ENCODE data around the gene CBX5. TPM values are rescaled to one million over a fixed set of nuclear protein-coding genes. Genes with fewer than 3 reads are reported as not detected.

Gene CBX5
- total and polyA plus RNA-seq, 10 donors: 6.5 to 60.3 (median 43.6) TPM

- Histone ChIP-seq H3K36me3 (no peaks in the 10 kb centered on the region), H3K4me3 (peak overlapping the region in 7 of 8 donors; percentile 17 to 63 (median 26)), H3K27ac (peak overlapping the region in 5 of 8 donors; percentile 15 to 71 (median 38)), H3K27me3 (replicated peaks in 1 of 7) (peaks cover 0 to 82% (median 22%) of the 10 kb centered on the region in 7 donors), H3K9me3 (no peaks in the 10 kb centered on the region), H3K4me1 (peaks cover 30 to 54% (median 42%) of the 10 kb centered on the region in 6 donors)
- WGBS, 5 donors: 1 to 2% (median 1%) methylated on average over 33 to 34 of the region's 34 CpGs
- TF ChIP-seq, protein P1, sequence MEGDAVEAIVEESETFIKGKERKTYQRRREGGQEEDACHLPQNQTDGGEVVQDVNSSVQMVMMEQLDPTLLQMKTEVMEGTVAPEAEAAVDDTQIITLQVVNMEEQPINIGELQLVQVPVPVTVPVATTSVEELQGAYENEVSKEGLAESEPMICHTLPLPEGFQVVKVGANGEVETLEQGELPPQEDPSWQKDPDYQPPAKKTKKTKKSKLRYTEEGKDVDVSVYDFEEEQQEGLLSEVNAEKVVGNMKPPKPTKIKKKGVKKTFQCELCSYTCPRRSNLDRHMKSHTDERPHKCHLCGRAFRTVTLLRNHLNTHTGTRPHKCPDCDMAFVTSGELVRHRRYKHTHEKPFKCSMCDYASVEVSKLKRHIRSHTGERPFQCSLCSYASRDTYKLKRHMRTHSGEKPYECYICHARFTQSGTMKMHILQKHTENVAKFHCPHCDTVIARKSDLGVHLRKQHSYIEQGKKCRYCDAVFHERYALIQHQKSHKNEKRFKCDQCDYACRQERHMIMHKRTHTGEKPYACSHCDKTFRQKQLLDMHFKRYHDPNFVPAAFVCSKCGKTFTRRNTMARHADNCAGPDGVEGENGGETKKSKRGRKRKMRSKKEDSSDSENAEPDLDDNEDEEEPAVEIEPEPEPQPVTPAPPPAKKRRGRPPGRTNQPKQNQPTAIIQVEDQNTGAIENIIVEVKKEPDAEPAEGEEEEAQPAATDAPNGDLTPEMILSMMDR (IDR thresholded peaks at IDR 0.05 in 8 of 11, conservative IDR thresholded peaks at IDR 0.05 in 3 of 11): peak; percentile 51 to 92 (median 77)
- TF ChIP-seq POLR2A (IDR thresholded peaks at IDR 0.05) (no peak), POLR2AphosphoS5 (IDR thresholded peaks at IDR 0.05) (peak; percentile 37 to 73 (median 59))
- DNase-seq: peak; percentile 94
- intact Hi-C loops (cut with DNase I; ENCODE audit: low total_unique reads): loop anchor here (10.0 kb wide), 1 partner anchor 148 kb away; the partner anchor contains the start of gene GPR84
Observed at GRCh38 chr12:54216797-54217661, 62.9 kb downstream of the CBX5 start.

GRCh38 chr12:54215989-54216796, 63.7 kb downstream of the CBX5 start:
- peaks cover 0 to 89% (median 22%) of the 10 kb centered on the region in 7 donors for H3K27me3 ChIP-seq (replicated peaks in 1 of 7)
- peak overlapping the region in 7 of 8 donors; percentile 17 to 63 (median 26) for H3K4me3 ChIP-seq
- TF ChIP-seq POLR2AphosphoS5 (IDR thresholded peaks at IDR 0.05): no peak
- TF ChIP-seq, protein P1 (IDR thresholded peaks at IDR 0.05 in 8 of 11, conservative IDR thresholded peaks at IDR 0.05 in 3 of 11): no peak
- no peak for TF ChIP-seq POLR2A (IDR thresholded peaks at IDR 0.05)
- peaks cover 30 to 54% (median 42%) of the 10 kb centered on the region in 6 donors for H3K4me1 ChIP-seq
- intact Hi-C loops (cut with DNase I; ENCODE audit: low total_unique reads): loop anchor here (10.0 kb wide), 1 partner anchor 149 kb away; the partner anchor contains the start of gene GPR84
- no peaks in the 10 kb centered on the region for H3K36me3 ChIP-seq
- peak; percentile 82 for DNase-seq
- H3K27ac ChIP-seq: peak overlapping the region in 5 of 8 donors; percentile 15 to 71 (median 38)
- no peaks in the 10 kb centered on the region for H3K9me3 ChIP-seq
- 4 to 6% (median 4%) methylated on average over 18 to 31 of the region's 31 CpGs for WGBS, 5 donors

- intact Hi-C loops (cut with DNase I; ENCODE audit: low total_unique reads): loop anchor here (10.0 kb wide), 1 partner anchor 150 kb away; the partner anchor contains the start of gene GPR84
Observed at GRCh38 chr12:54214553-54215406, 65.1 kb downstream of the CBX5 start.

More at GRCh38 chr12:54214553-54215406, 65.1 kb downstream of the CBX5 start:
- peak overlapping the region in 3 of 8 donors; percentile 35 to 41 (median 36) for H3K27ac ChIP-seq
- TF ChIP-seq, protein P1 (IDR thresholded peaks at IDR 0.05 in 8 of 11, conservative IDR thresholded peaks at IDR 0.05 in 3 of 11): peak; percentile 89 to 100 (median 98)
- TF ChIP-seq POLR2AphosphoS5 (IDR thresholded peaks at IDR 0.05): peak; percentile 41 to 73 (median 58)
- TF ChIP-seq POLR2A (IDR thresholded peaks at IDR 0.05): no peak
- peaks cover 0 to 94% (median 22%) of the 10 kb centered on the region in 7 donors for H3K27me3 ChIP-seq (replicated peaks in 1 of 7)
- H3K4me3 ChIP-seq: peak overlapping the region in 6 of 8 donors; percentile 25 to 64 (median 34)
- no peaks in the 10 kb centered on the region for H3K9me3 ChIP-seq
- DNase-seq: peak; percentile 97
- no peaks in the 10 kb centered on the region for H3K36me3 ChIP-seq
- 18 to 44% (median 19%) methylated on average over 13 to 33 of the region's 33 CpGs for WGBS, 5 donors
- peaks cover 30 to 47% (median 39%) of the 10 kb centered on the region in 6 donors for H3K4me1 ChIP-seq

All from spleen (tissue), 11 donors.